Left lung (tissue), 10 donors: Measurements from ENCODE around the gene SIAH2. TPM values are rescaled to one million over a fixed set of nuclear protein-coding genes. Genes with fewer than 3 reads are reported as not detected.

Experiments used
- ATAC-seq: fragments of 200-7000 bp; cut with Tn5 transposase; one replicate; pipeline ENCODE4 v1.9.1; 2020; ENCODE audit warnings: moderate library complexity
- DNase-seq, 4 donors: peaks; one replicate each; pipeline ENCODE4 v3.0.0-alpha.2; 2013 to 2020
- H3K27ac ChIP-seq, 2 donors: fragments of 200-600 bp; sonication (generic) in 1 of 2; one replicate each; pipeline versions ENCODE4 v1.5.0 to v1.8.0; 2020 to 2021
- H3K27me3 ChIP-seq, 2 donors: fragments of 200-600 bp; sonication (generic) in 1 of 2; one replicate each; pipeline versions ENCODE4 v1.5.0 to v1.8.0; 2020 to 2021
- H3K36me3 ChIP-seq, 2 donors: fragments of 200-600 bp; sonication (generic) in 1 of 2; one replicate each; pipeline versions ENCODE4 v1.5.0 to v1.8.0; 2020 to 2021
- H3K4me1 ChIP-seq, 2 donors: fragments of 200-600 bp; one replicate each; pipeline ENCODE4 v1.8.0; 2021
- H3K4me3 ChIP-seq, 2 donors: fragments of 200-600 bp; sonication (generic) in 1 of 2; one replicate each; pipeline versions ENCODE4 v1.5.0 to v1.8.0; 2020 to 2021; ENCODE audit warnings: mild to moderate bottlenecking in 1 of 2
- H3K9me3 ChIP-seq, 2 donors: fragments of 200-600 bp; sonication (generic) in 1 of 2; one replicate each; pipeline versions ENCODE4 v1.5.0 to v1.8.0; 2020 to 2021
- intact Hi-C, 2 donors: fragments of 100-400 bp; cut with DNase I; formaldehyde crosslinking; loops; one replicate each; pipeline versions ENCODE4 v1.11.2 to v1.14.2; 2022
- polyA plus RNA-seq, 6 donors: library from polyadenylated mRNA; unstranded; fragments of 120-200 nt; gene quantifications; one replicate each; pipeline ENCODE4 v1.2.1, GENCODE V29; 2013; ENCODE audit not compliant: insufficient read length in 6 of 6
- total RNA-seq, 2 donors: library from RNA; stranded (reverse); fragmentation: NEBNext Ultra II Directional; extraction: Animal tissue kit (Norgen Biotek cat#: 25700); gene quantifications; one replicate each; pipeline ENCODE4 v1.2.1, GENCODE V29; 2021
- TF ChIP-seq, protein P1 (sequence below), 2 donors: fragments of 200-600 bp; sonication (generic) in 1 of 2; IDR thresholded peaks; one replicate each; pipeline versions ENCODE4 v1.5.0 to v1.8.0; 2021; ENCODE audit warnings: antibody characterized with exemption in 2 of 2
- donor health status: DM: no; HTN: yes; CAD: no.
- donor health status: DM: no; HTN: no; CAD: no.

The SIAH2 gene
- total and polyA plus RNA-seq, 8 donors = 19.1 to 22.9 (median 21.6) TPM

- ATAC-seq (no peak), DNase-seq (no peak)
- Histone ChIP-seq H3K36me3 (peaks cover 0 to 14% of the 10 kb centered on the region in 2 donors), H3K4me1 (peaks cover 12 to 64% of the 10 kb centered on the region in 2 donors), H3K4me3 (no peak overlapping the region), H3K9me3 (no peaks in the 10 kb centered on the region), H3K27me3 (no peaks in the 10 kb centered on the region), H3K27ac (no peak overlapping the region)
- intact Hi-C loops = no loop called here
- TF ChIP-seq, protein P1, sequence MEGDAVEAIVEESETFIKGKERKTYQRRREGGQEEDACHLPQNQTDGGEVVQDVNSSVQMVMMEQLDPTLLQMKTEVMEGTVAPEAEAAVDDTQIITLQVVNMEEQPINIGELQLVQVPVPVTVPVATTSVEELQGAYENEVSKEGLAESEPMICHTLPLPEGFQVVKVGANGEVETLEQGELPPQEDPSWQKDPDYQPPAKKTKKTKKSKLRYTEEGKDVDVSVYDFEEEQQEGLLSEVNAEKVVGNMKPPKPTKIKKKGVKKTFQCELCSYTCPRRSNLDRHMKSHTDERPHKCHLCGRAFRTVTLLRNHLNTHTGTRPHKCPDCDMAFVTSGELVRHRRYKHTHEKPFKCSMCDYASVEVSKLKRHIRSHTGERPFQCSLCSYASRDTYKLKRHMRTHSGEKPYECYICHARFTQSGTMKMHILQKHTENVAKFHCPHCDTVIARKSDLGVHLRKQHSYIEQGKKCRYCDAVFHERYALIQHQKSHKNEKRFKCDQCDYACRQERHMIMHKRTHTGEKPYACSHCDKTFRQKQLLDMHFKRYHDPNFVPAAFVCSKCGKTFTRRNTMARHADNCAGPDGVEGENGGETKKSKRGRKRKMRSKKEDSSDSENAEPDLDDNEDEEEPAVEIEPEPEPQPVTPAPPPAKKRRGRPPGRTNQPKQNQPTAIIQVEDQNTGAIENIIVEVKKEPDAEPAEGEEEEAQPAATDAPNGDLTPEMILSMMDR (IDR thresholded peaks at IDR 0.05) = no peak
These were observed 5.6 kb downstream of the SIAH2 start for GRCh38 chr3:150757364-150757763.

DNA sequence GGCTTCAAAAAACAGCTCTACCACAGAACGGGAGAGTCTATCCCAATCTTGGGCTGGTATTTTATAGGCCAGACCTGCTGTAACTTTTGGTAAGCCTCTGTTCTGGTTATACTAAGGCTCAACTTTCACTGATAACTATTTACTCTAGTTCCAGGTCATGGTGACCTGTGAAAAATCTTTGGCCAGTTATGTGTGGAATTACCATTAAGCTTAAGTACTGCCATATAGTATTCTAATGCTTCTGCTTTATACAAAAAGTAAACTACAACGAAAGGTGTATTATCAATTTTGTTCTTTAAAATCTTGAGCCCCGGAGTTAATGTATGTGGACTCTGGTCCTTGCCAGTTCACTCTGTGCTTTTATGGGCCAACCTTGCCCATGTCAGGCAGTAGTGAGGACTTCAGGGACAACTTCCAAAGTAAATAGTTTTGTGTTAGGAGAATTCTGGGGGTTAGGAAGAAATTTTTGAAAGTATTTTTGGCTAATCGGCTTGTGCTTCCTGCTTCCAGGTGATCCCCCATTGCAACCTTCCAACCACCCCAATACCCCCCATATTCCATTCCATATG, 6.4 kb downstream of the SIAH2 start:
- TF ChIP-seq, protein P1 (IDR thresholded peaks at IDR 0.05) = no peak
- H3K36me3 ChIP-seq = peaks cover 0 to 14% of the 10 kb centered on the region in 2 donors
- H3K9me3 ChIP-seq = no peaks in the 10 kb centered on the region
- ATAC-seq = no peak
- intact Hi-C loops = no loop called here
- no peak for DNase-seq
- H3K27ac ChIP-seq = peak overlapping the region in 1 of 2 donors; percentile 4
- no peaks in the 10 kb centered on the region for H3K27me3 ChIP-seq
- H3K4me3 ChIP-seq = no peak overlapping the region
- peaks cover 14 to 69% of the 10 kb centered on the region in 2 donors for H3K4me1 ChIP-seq

DNA sequence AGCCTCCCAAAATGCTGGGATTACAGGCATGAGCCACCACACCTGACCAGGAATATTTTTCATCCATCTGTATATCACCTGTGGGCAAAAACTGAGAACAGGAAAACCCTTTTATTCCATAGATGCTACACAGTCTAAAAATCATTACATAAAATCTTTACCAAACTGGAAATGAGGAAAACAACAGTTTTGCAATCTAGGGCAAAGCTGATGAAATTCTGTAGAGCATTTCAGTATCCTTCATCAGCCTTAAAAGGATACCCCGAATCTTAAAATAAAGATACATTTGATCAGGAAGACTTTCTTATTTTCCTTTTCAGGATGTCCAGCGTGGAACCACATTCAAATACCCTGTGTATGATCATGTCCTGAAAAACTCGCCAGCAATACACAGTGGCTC, 7.1 kb downstream of the SIAH2 start:
- Histone ChIP-seq H3K9me3 (no peaks in the 10 kb centered on the region), H3K27ac (peak overlapping the region in 1 of 2 donors; percentile 4), H3K36me3 (peaks cover 0 to 14% of the 10 kb centered on the region in 2 donors), H3K27me3 (no peaks in the 10 kb centered on the region), H3K4me3 (no peak overlapping the region), H3K4me1 (peaks cover 20 to 67% of the 10 kb centered on the region in 2 donors)
- ATAC-seq (no peak), DNase-seq (no peak)
- intact Hi-C loops = no loop called here
- TF ChIP-seq, protein P1 (IDR thresholded peaks at IDR 0.05) = no peak

GRCh38 chr3:150754896-150755295, 8.1 kb downstream of the SIAH2 start:
- Histone ChIP-seq H3K4me1 (peaks cover 14 to 64% of the 10 kb centered on the region in 2 donors), H3K4me3 (no peak overlapping the region), H3K27me3 (no peaks in the 10 kb centered on the region), H3K9me3 (no peaks in the 10 kb centered on the region), H3K27ac (no peak overlapping the region), H3K36me3 (peaks cover 0 to 14% of the 10 kb centered on the region in 2 donors)
- intact Hi-C loops = no loop called here
- TF ChIP-seq, protein P1 (IDR thresholded peaks at IDR 0.05) = no peak
- no peak for DNase-seq
- ATAC-seq = no peak

GRCh38 chr3:150751781-150752263, 11.1 kb downstream of the SIAH2 start:
- DNase-seq (peak in 2 of 4 donors; percentile 36 to 86), ATAC-seq (peak; percentile 89)
- TF ChIP-seq, protein P1 (IDR thresholded peaks at IDR 0.05) = no peak
- H3K9me3 ChIP-seq = no peaks in the 10 kb centered on the region
- H3K27ac ChIP-seq = peak overlapping the region; percentile 0 to 60
- peaks cover 0 to 6% of the 10 kb centered on the region in 2 donors for H3K36me3 ChIP-seq
- H3K27me3 ChIP-seq = no peaks in the 10 kb centered on the region
- intact Hi-C loops = no loop called here
- no peak overlapping the region for H3K4me3 ChIP-seq
- H3K4me1 ChIP-seq = peaks cover 18 to 70% of the 10 kb centered on the region in 2 donors
